Hypothalamus (tissue), 51 donors: ENCODE data around the gene IDS.
"Not testable (repeated sequence)": the region's sequence is repeated elsewhere in the genome, so short reads cannot be mapped to it uniquely, and the experiment has no call there.

Experiments
- DNase-seq, 51 donors: peaks; one replicate each; lab custom pipeline; 2025; lab: John Stamatoyannopoulos, UW

The IDS gene

DNA sequence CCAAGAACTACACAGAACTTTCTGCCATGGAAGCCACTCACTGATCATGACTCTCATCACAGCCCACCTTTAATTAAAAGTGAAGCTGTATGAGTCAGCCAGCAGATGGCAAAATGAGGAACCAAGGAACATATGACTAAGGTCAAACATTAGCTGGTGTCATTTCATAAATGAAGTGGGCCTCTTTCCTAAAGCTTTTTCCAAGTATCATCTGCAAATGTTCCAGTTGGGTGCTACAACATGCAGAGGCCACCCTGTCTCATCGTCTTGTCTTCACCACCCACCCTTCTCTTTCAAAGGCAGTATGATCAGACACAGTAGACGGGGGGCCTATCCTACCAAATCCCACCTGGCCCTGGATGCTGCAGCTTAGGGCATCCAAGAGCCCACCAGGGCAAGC is 26.5 kb upstream of the IDS start:
- no peak for DNase-seq

DNA sequence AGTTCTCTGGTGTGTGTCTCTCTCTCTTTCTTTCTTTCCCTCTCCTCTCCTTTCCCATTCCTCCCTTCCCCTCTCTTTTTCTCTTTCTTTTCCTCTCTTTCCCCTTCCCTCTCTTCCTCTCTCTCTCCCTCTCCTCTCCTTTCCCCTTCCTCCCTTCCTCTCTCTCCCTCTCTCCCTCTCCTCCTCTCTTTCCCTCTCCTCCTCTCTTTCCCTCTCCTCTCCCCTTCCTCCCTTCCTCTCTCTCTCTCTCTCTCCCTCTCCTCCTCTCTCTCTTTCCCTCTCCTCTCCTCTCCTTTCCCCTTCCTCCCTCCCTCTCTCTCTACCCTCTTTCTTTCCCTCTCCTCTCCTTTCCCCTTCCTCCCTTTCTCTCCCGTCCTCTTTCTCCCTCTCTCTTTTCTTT is 23.3 kb upstream of the IDS start:
- no peak for DNase-seq

DNA sequence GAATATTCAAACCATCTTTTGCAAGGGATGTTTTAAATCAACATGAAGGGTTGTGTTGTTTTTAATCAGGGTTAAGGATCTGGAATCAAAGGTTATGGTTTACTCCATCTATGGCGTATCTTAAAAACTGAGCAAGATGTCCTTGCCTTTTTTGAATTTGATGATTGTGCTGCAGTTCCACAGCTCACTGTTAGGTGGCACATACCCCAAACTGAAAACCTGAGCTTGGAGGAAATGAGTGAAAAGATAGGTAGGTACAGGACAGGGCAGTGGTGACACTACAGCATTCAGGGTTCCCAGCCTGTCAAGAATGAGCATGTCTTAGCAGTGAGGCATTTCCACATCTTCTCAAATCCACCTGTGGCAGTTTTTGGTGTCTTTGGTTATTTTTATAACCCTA is 22.6 kb upstream of the IDS start:
- peak in 3 of 51 donors; percentile 0 to 10 (median 2) for DNase-seq

DNA sequence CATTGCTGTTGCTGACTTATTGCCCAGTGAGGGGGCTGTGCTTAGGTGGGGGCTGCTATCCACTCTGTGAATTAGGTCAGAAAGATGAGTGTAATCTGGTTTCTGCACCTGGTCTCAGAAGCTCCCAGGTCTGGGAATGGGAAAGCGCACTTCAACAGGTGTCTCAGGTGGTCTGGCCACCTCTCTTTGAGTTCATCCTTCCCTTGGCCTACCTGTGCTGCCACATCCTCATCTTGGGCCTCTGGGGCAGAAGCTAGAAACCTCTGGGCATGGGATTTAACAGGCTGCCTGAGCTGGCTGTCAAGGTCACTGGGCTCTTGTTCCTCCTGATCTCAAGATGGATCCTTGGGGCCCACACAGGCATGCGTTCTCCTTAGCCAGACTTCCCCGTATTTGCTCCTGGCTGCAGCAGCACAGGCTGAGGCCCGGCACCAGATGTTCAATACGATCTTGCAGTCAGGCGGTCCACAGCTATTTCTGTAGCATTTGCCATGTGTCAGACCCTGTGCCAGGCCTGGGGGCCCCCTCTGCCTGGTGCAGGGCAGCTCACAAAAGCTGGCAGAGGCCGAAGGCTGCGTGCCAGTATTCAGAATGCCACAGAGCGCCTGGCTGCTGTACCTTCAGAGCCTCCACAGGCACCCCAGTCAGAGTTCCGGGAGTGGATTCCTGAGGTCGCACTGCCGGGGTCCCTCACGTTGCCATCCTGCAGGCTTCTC is 21.4 kb upstream of the IDS start:
- DNase-seq = not testable (repeated sequence)

DNA sequence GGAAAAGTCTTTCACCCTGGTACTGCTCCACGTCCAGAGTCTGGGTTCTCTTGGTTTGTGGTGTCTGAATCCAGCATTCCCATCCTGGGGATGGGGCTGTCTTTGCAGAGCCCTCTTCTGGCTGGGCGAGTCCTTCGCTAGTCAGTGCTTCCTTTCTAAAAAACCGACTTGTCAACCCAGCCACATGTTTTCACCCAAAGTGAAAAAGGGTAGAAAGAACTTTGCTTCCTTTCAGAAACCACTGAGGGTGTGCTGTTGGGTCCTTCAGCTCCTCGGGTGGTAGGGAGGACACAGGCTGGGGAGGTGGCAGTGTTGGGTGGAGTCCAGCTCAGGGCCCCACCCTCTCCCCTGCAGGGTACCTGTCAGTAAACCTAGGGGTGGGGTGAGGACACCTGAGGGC is 20.8 kb upstream of the IDS start:
- not testable (repeated sequence) for DNase-seq

DNA sequence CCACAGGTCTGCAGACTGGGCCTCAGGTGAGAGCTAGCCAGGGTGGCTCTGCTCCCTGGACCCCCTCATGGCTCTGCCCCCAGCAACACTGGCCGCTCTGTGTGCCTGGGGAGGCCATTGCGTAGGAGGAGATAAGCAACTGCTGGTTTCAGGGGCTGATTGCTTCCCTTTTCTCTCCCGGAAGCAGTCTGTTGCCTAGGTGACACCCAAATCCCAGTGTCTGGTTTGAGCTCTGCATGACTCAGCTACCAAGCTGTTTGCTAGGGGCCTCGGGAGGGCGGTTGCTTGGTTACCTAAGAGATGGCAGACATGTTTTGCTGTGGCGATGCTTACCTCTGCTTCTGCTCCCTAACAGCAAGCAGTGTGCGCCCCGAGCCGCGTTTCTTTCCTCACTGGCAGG is 20.3 kb upstream of the IDS start:
- peak in 14 of 51 donors; percentile 0 to 21 (median 7) for DNase-seq

DNA sequence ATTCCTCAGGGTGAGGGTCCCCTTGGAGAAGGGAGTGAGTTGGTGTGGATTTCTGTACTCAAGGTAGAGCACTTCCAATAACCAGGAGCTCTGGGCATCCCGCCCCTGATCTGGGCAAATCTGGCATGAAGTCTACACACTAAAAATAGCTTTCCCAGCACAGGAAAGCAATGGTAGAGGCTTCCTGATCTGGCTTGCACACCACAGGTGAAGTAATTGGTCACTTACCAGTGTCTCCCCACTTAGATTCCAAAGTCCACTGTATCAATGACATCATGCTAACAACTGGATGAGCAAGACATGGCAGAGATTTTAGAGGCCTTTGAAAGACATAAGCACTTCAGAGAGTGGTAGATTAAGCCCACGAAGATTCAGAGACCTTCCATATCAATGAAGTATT is 17.8 kb upstream of the IDS start:
- no peak for DNase-seq

DNA sequence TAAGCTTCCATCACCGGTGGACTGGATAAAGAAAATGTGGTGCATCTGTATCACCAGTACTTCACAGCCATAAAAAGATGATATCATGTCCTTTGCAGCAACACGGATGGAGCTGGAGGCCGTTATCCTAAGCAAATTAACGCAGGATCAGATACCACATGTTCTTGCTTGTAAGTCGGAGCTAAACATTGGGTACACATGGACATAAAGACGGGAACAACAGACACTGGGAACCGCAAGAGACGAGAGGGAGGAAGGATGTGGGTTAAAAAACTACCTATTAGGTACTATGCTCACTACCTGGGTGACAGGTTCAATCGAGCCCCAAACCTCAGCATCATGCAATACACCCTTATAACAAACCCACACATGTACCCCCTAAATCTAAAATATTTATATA is 16.3 kb upstream of the IDS start:
- DNase-seq = no peak

DNA sequence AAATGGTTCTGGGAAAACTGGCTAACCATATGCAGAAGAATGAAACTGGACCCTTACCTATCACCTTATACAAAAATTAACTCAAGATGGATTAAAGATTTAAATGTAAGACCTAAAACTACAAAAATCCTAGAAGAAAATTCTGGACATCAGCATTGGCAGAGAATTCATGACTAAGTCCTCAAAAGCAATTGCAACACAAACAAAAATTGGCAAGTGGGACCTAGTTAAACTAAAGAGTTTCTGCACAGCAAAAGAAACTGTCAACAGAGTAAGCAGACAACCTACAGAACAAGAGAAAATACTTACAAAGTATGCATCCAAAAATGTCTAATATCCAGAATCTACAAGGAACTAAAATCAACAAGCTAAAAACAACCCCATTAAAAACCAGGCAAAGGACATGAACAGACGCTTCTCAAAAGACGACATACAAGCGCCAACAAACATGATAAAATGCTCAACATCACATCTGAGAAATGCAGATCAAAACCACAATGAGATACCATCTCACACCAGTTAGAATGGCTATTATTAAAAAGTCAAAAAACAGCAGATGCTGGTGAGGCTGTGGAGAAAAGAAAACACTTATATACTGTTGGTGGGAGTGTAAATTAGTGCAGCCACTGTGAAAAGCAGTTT is 15.7 kb upstream of the IDS start:
- DNase-seq = not testable (repeated sequence)

DNA sequence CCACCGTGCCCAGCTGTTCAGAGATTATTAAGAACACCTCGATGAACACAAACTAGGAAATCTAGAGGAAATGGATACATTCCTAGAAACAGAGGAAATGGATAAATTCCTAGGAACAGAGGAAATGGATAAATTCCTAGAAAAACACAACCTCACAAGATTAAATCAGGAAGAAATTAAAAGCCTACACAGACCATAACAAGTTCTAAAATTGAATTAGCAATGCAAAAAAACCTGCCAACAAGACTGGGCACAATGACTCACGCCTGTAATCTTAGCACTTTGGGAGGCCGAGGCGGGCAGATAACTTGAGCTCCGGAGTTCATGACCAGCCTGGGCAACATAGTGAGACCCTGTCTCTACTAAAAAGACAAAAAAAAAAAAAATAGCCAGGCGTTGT is 13.1 kb upstream of the IDS start:
- no peak for DNase-seq

DNA sequence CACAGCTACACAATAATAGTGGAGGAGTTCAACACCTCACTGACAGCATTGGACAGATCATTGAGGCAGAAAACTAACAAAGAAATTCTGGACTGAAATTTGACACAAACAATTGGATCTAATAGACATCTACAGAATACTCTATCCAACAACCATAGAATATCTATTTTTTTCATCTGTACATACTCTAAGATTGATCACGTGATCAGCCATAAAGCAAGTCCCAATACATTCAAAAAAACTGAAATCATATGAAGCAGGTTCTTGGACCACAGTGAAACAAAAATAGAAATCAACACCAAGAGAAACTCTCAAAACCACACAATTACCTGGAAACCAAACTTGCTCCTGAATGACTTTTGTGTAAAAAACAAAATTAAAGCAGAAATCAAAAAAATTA is 12.2 kb upstream of the IDS start:
- DNase-seq = no peak

DNA sequence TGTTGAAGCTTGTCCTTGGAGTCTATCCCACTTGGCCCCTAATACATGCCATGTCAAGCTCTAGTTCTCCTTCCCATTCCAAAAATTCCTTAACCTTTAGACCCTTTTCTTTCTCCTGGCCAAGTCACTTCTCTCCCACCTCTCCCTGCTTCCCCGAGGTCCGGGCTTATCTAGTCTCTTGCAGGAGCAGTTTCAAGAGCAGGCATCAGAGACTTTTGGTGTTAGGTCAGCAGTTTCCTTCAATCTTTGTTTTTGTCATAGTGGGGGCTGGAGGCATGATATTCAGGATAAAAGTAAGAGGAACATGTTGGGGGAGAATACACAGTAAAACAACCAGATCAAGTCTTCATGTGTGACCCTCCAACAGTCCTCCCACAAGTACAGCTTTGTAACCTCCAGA is 11.5 kb upstream of the IDS start:
- no peak for DNase-seq

DNA sequence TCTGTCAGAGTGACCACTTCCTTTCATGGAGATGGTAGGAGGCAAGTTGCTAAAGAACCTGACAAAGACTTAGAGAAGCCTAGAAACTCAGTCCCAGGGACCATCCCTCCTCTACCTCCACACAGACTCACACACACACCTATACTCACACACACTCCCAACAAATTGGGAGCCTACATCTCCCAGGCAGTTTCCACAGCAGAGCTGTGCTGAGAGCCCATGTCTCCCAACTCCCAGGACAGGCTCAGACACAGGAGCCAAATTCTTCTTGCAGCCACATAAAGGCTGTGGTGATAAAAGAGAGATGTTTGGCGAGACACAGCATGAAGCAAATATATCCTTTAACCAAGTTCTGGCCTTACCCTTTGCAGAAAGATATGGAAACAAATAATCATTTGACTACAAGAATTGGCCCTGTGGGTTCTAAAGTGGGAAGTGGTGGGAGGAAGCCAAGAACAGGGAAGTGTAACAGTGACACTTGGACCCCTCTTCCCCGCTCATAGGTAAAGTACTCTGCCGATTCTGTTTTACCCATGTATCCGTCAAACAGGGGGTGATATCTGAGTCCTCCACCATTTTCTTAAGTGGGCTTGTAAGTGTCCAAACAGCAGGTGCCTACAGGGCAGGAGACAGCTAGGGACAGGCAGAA is 11.0 kb upstream of the IDS start:
- no peak for DNase-seq

DNA sequence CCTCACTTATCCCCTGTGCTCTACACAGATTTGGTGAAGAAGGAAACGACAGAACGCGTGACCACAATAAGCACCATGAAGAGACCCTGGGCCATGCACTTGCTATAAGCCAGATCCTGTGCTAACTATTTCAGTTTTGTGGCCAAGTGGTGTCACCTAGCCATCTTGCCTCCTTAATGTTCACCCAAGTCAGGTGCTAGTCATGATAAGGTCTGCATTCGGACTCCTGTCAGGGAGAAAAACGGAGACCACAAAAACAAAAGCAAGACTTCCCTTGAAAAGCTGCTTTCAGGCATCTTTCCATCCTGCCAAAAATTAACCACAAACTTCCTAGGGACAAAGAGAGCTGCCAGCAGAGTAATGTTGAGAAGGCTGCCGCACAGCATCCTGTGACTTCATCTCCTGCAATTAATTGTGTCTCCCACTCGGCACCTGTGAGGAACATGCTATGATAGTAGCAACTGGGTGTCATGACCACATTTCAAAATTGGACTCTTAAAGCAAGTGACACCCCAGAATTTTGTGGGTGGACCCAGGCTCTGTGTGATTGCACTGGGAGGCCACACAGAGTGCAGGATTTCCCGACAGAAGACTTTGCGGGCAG is 8.8 kb upstream of the IDS start:
- DNase-seq = no peak

DNA sequence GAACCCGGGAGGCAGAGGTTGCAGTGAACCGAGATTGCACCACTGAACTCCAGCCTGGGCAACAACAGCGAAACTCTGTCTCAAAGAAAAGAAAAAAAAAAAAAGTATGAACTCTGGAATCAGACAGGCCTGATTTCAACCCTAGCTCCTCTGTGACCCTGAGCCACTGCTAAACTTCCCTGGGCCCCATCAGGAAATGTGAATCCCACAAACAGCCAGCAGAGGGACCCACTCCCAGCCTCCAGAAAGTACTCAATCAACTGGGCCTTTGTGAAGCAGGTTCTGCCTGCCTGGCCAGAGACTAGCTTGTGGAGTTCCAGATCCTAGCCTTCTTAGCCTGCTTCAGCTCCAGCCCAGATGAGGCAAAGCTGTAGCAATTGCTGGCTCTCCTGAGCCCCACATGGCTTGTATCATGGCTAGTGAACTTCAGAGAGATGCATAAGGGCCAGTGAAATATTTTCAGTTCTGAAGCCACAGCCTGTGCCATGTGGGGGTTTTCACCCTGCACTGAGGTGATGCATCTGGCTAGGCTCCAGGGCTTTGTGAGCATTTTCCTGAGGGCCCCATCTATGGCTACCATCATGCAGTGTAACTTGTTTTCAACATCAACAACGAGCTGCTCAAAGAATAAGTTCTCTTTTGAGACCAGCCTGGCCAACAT is 7.2 kb upstream of the IDS start:
- peak in 31 of 51 donors; percentile 0 to 64 (median 19) for DNase-seq

DNA sequence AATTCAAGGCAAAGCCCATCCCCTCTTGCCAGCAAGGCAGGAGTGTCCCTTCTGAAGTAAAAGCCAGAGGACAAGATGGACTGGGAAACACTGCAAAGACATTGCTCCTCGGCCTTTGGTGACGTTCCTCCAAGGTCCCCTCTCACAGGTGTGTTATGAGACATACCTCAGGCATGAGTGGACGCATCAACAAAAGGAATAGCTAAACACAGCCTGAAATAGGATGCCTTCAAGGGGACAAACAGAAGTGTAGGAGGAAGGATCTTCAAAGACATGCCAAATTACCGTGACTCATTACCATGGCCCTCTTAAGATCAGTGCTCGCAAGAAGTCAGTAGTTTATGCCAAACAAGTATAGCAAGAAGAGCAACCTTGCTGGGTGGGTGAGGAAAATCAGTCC is 6.0 kb upstream of the IDS start:
- no peak for DNase-seq

DNA sequence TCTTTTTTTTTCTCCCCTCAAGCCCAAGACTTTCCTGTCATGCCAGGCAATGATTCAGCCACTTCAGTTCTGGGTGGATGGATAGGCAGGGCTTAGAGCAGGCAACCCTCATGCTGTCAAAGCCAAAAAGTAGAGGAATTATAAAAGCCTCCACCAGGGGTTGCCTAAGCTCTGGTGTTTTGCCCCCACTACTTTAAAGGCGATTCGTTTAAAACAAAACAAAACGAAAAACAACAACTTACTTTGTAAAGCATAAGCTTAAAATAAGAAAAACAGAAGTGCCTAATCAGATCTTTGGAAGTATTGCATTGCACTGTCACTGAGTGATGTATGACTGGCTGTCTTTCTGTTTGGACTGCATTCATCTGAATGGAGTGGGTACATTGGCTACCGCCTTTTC is 5.3 kb upstream of the IDS start:
- no peak for DNase-seq

DNA sequence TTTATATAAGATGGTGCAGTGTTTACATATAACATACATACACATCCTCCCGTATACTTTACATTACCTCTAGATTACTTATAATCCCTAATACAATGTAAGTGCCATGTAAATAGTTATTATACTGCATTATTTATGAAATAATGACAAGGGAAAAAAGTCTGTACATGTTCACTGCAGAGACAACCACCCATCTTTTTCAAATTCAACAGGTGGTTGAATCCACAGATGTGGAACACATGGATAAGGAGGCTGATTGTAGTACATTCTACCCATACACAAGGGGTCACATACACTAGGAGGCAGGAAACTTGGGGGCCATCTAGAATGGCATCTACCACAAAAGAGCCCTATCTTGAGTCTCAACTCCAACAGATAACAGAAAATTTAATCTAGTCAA is 3.4 kb upstream of the IDS start:
- no peak for DNase-seq

DNA sequence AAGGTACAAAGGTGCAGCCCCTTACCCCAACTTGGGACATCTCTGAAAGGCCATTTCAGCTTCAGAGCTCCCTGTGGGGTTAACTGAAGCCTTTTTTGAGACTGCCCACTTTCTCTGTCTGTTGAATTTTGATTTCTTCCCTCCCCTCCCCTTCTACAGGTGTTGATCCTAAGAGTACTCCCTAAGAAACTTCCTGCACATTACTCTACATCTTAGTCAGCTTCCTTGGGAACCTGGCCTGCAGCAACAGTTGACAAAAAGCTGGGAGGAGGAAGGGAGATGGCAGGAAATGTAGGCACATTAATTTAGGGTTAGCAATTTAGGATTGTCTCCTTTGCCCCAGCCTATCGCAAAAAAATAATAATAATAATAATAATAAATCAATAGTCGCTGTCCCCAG is 1.2 kb upstream of the IDS start:
- DNase-seq = no peak

DNA sequence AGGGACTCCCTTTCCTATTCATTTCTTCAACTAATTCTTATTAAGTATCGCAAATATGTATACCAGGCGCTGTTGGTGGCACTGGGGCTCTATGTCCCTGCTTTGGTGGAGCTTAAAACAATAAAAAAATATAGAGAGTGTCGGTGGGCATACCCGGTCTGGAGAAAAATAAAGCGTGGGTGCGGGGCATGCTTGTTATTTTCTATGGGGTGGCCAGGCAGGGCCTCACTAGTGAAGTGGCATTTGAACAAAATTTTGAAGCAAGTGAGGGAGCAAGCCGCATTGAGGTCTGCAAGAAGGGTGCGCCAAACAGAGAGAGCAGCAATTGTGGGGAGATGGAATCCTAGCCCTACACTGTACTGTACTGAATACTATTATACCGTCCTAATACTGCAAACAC is 565 bp upstream of the IDS start:
- DNase-seq = no peak

DNA sequence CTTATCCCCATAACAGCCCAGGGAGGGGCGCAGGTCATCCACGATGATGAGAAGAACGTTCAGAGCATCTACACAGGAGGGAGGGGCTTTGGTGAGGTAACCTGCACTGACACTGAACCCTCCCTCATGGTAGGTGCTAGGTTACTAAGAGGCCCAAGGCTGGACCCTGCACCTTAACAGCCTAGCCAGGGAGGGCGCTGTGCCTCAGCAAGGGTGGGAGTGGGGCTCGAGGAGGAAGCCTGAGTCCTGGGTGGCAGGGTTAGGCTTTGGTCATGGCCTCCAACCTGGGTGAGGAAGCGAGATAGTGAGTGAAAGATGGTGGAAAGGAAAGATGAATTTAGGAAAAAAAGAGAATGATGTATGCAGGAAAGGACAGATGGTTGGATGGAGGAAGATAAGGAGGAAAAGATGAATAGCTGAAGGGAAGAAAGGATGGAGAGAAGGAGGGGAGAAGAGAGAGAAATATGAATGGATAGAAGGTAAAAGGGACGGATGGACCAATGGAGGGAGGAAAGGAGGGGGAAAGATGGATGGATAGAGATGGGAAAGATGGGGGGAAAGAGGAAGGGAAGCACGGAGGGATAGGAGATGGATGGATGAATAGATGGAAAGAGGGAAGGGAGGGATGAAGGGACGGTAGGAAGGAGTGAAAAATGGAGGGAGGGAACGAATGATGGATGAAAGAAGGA is 736 bp downstream of the IDS start:
- DNase-seq = peak in 9 of 51 donors; percentile 1 to 15 (median 4)
